Vagina (tissue), 2 donors: ENCODE measurements around the gene PUS1. TPM values are rescaled to one million over a fixed set of nuclear protein-coding genes. Genes with fewer than 3 reads are reported as not detected.

ENCODE experiments used
- DNase-seq, 2 donors: peaks; one replicate each; pipeline ENCODE4 v3.0.0-alpha.2; 2017; ENCODE audit errors: extremely low spot score in 2 of 2
- H3K27ac ChIP-seq: fragments of 200-600 bp; sonication (generic); one replicate; pipeline ENCODE4 v1.5.1; 2019
- H3K27me3 ChIP-seq: fragments of 200-600 bp; sonication (generic); one replicate; pipeline ENCODE4 v1.5.1; 2019
- H3K36me3 ChIP-seq, 2 donors: fragments of 200-600 bp; sonication (generic); one replicate each; pipeline ENCODE4 v1.5.1; 2017 to 2019
- H3K4me1 ChIP-seq: fragments of 200-600 bp; sonication (generic); one replicate; pipeline ENCODE4 v1.5.1; 2019
- H3K4me3 ChIP-seq, 2 donors: fragments of 200-600 bp; sonication (generic); 1 replicate in 1 of 2; 2 replicates in 1 of 2; pipeline ENCODE4 v1.5.1; 2016 to 2019
- H3K9me3 ChIP-seq: fragments of 200-600 bp; sonication (generic); one replicate; pipeline ENCODE4 v1.5.1; 2019
- POLR2A ChIP-seq, 2 donors: fragments of 450-650 bp; IDR thresholded peaks; one replicate each; pipeline ENCODE4 v1.6.1; 2017; ENCODE audit warnings: antibody characterized with exemption in 2 of 2, mild to moderate bottlenecking in 2 of 2, moderate library complexity in 2 of 2
- POLR2AphosphoS5 ChIP-seq, 2 donors: sonication (generic); formaldehyde crosslinking; IDR thresholded peaks; one replicate each; pipeline ENCODE4 v1.9.0; 2017; ENCODE audit warnings: antibody characterized with exemption in 2 of 2, mild to moderate bottlenecking in 2 of 2, low read depth in 1 of 2; ENCODE audit not compliant: insufficient read depth in 1 of 2
- intact Hi-C: fragments of 100-400 bp; cut with DNase I; formaldehyde crosslinking; loops from one replicate; pipeline ENCODE4 v1.15.1; 2023
- total RNA-seq: library from RNA; depleted of rRNA; stranded (reverse); fragments of >200 nt; gene quantifications from one replicate; pipeline ENCODE4 v1.2.3, GENCODE V29; 2016
- TF ChIP-seq, protein P1 (sequence below), 3 experiments: fragments of 450-650 bp in 2 of 3; fragments of 200-600 bp in 1 of 3; sonication (generic) in 1 of 3; IDR thresholded peaks; one replicate each; pipeline ENCODE4 v1.5.1; 2017 to 2019; ENCODE audit warnings: antibody characterized with exemption in 3 of 3, mild to moderate bottlenecking in 2 of 3, moderate library complexity in 2 of 3

The PUS1 gene
- total RNA-seq, 1 donor from 2014 or later, result 37.6 TPM

DNA sequence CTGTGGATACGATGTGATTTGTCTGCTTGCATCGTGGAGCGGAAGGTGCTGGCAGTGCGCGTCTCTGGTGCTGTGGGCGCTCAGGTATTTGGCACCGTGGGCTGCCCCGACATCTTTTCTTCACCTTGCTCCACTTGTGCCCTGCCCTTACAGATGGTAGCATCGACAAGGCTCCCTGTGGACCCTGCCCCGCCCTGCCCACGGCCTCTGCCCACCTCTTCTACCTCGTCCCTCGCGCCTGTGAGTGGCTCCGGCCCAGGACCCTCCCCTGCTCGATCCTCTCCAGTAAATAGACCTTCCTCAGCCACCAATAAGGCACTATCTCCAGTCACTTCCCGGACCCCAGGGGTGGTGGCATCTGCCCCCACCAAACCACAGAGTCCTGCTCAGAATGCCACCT lies 57.3 kb downstream of the PUS1 start:
- TF ChIP-seq POLR2A (IDR thresholded peaks at IDR 0.05), result no peak
- TF ChIP-seq, protein P1, sequence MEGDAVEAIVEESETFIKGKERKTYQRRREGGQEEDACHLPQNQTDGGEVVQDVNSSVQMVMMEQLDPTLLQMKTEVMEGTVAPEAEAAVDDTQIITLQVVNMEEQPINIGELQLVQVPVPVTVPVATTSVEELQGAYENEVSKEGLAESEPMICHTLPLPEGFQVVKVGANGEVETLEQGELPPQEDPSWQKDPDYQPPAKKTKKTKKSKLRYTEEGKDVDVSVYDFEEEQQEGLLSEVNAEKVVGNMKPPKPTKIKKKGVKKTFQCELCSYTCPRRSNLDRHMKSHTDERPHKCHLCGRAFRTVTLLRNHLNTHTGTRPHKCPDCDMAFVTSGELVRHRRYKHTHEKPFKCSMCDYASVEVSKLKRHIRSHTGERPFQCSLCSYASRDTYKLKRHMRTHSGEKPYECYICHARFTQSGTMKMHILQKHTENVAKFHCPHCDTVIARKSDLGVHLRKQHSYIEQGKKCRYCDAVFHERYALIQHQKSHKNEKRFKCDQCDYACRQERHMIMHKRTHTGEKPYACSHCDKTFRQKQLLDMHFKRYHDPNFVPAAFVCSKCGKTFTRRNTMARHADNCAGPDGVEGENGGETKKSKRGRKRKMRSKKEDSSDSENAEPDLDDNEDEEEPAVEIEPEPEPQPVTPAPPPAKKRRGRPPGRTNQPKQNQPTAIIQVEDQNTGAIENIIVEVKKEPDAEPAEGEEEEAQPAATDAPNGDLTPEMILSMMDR (IDR thresholded peaks at IDR 0.05), result no peak
- no peak for TF ChIP-seq POLR2AphosphoS5 (IDR thresholded peaks at IDR 0.05; ENCODE audit: insufficient read depth in 1 of 2, low read depth in 1 of 2)
- Histone ChIP-seq H3K36me3 (peaks cover 0 to 65% of the 10 kb centered on the region in 2 donors), H3K4me3 (no peak overlapping the region), H3K27ac (no peak overlapping the region), H3K4me1 (no peaks in the 10 kb centered on the region), H3K27me3 (no peaks in the 10 kb centered on the region), H3K9me3 (no peaks in the 10 kb centered on the region)
- intact Hi-C loops, result no loop called here
- DNase-seq, result no peak

DNA sequence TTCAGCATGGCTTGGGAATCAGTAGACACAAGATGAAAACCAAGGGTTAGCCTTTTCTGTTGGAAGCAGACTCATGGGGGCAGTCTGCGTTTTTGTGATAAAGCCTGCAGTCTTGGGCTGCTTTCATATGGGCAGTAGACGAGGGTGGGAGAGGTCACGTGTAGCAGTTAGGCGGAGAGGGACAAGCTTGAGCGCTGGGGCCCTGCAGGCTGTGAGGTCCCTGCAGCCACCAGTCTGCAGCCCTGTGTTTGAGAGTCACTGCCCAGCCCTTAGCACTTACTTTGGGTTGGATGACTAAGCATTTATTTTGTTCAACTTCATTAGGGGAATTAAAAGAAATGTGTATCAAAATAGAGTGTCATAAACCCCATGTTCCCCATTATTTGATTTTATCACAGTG lies 57.8 kb downstream of the PUS1 start:
- H3K27ac ChIP-seq, result no peak overlapping the region
- intact Hi-C loops, result no loop called here
- H3K36me3 ChIP-seq, result peaks cover 0 to 65% of the 10 kb centered on the region in 2 donors
- no peak for DNase-seq
- H3K4me3 ChIP-seq, result no peak overlapping the region
- H3K27me3 ChIP-seq, result no peaks in the 10 kb centered on the region
- no peaks in the 10 kb centered on the region for H3K9me3 ChIP-seq
- TF ChIP-seq POLR2AphosphoS5 (IDR thresholded peaks at IDR 0.05; ENCODE audit: insufficient read depth in 1 of 2, low read depth in 1 of 2) (no peak), POLR2A (IDR thresholded peaks at IDR 0.05) (no peak)
- TF ChIP-seq, protein P1 (IDR thresholded peaks at IDR 0.05), result no peak
- no peaks in the 10 kb centered on the region for H3K4me1 ChIP-seq

DNA sequence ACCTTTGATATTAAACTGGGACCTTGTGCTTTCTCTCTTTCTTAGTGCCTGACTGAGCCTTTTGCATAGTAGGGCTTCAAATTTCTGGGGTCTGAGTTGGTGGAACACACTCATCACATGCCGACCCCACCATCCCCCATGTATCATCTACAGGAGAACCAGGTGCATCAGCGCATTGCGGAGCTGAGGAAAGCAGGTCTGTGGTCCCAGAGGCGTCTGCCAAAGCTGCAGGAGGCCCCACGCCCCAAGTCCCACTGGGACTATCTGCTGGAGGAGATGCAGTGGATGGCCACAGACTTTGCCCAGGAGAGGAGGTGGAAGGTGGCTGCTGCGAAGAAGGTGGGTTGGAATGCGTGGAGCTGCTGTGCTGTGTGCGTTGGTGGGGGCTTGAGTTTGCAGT lies 58.5 kb downstream of the PUS1 start:
- H3K36me3 ChIP-seq, result peaks cover 0 to 68% of the 10 kb centered on the region in 2 donors
- H3K27ac ChIP-seq, result no peak overlapping the region
- no peaks in the 10 kb centered on the region for H3K9me3 ChIP-seq
- H3K4me1 ChIP-seq, result no peaks in the 10 kb centered on the region
- no peak for DNase-seq
- no peak overlapping the region for H3K4me3 ChIP-seq
- intact Hi-C loops, result no loop called here
- H3K27me3 ChIP-seq, result no peaks in the 10 kb centered on the region
- TF ChIP-seq, protein P1 (IDR thresholded peaks at IDR 0.05), result no peak
- TF ChIP-seq POLR2AphosphoS5 (IDR thresholded peaks at IDR 0.05; ENCODE audit: insufficient read depth in 1 of 2, low read depth in 1 of 2), result no peak

DNA sequence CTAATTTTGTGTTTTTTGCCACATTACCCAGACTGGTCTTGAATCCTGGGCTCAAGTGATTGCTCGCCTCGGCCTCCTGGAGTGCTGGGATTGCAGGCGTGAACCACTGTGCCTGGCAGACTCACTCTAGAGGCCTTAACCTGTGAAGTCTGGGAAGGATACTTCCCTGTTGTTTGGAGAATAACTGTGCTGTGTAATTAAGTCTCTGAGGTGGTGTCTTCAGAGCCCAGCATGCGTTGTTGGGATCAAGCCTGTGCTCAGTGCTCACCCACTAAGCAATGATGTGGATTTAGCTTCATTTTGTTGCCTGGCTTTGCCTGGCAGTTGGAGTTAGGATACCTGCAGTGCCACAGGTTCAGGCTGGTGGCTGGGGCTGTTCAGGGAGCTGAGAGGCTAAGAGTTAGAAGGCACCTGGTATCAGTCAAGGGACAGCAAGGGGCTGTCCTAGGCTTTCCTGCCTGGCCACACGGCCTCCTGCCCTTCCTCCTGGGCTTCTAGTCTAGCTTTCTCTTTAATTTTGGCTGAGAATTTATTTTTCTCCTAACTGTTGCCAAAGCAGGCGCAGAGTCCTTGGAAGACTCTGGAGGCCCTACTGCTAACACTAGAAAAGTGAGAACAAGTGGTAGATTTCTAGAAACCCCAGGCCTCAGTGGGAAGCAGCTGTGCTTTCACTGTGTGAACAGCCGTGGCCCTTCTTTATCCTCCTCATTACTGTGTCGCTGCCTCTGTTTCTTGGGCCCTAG lies 59.1 kb downstream of the PUS1 start:
- Histone ChIP-seq H3K27ac (no peak overlapping the region), H3K9me3 (no peaks in the 10 kb centered on the region), H3K36me3 (peaks cover 0 to 68% of the 10 kb centered on the region in 2 donors), H3K4me3 (no peak overlapping the region), H3K27me3 (no peaks in the 10 kb centered on the region), H3K4me1 (no peaks in the 10 kb centered on the region)
- intact Hi-C loops, result no loop called here
- TF ChIP-seq POLR2AphosphoS5 (IDR thresholded peaks at IDR 0.05; ENCODE audit: insufficient read depth in 1 of 2, low read depth in 1 of 2), result no peak
- TF ChIP-seq, protein P1 (IDR thresholded peaks at IDR 0.05), result no peak
- DNase-seq, result no peak

DNA sequence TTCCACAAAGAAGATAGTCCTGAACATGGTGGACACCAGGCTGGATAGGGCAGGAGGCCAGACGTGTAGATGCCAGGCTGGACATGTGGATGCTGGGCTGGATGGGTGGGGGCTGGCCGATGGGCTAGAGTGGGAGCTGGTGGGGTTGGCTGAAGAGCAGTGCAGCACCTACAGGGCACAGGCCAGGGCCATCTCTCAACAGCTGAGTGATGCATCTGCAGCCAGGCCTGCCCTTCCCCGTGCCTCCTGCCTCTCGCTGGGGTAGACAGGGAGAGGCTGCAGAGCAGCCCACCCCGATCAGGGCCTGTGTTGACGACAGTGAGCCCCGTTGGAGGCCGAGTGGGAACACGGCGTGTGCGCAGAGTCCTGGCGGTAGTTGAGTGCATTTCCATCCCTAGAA lies 59.9 kb downstream of the PUS1 start:
- intact Hi-C loops, result no loop called here
- Histone ChIP-seq H3K27ac (no peak overlapping the region), H3K9me3 (no peaks in the 10 kb centered on the region), H3K36me3 (peaks cover 0 to 73% of the 10 kb centered on the region in 2 donors), H3K4me1 (no peaks in the 10 kb centered on the region), H3K27me3 (no peaks in the 10 kb centered on the region), H3K4me3 (no peak overlapping the region)
- TF ChIP-seq, protein P1 (IDR thresholded peaks at IDR 0.05), result no peak
- DNase-seq, result no peak
